Ovary (tissue), 3 donors: ENCODE data around the gene CGB8.

Experiments
- POLR2A ChIP-seq: fragments of 450-650 bp; IDR thresholded peaks from one replicate; pipeline ENCODE4 v1.6.1; 2017; ENCODE audit warnings: antibody characterized with exemption, mild to moderate bottlenecking, moderate library complexity
- TF ChIP-seq, protein P1 (sequence below), 3 donors: fragments of 450-650 bp in 2 of 3; fragments of 200-600 bp in 1 of 3; IDR thresholded peaks; one replicate each; pipeline versions ENCODE4 v1.5.1 to v1.8.0; 2016 to 2022; ENCODE audit warnings: antibody characterized with exemption in 3 of 3, mild to moderate bottlenecking in 1 of 3
- donor health status: DM: no; HTN: no; CAD: no.

DNA sequence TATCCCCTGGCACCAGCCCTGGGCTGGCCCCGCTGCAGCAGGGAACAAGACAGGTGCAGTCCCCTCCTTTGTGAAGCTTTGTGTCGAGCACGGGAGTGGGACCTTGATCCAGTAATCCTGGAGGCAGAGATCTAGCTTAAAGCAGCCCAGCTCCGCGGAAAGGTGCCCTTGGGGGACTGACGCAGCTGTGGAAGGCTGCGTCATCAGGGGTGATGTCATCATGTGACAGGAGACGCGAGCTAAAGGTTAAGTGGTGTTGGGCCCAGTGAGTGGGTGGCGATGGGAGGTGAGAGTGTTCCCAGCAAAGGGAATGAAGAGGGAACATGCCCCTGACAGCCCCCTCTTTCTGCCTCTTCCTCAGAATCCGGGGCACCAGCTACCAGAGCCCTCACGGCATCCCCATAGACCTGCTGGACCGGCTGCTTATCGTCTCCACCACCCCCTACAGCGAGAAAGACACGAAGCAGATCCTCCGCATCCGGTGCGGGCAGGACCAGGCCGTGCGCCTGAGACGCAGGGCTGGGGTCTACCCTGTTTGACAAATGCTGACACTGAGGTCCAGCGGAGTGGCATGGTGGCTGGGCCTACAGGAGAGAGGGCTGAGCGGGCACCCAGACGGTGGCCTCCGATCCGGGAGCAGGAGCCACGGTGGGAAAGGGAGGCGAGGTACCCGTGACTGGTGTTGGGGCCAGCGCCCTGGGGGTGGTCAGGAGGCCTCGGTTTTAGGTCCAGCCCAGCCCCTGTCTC lies 34.6 kb downstream of the CGB8 start:
- TF ChIP-seq, protein P1, sequence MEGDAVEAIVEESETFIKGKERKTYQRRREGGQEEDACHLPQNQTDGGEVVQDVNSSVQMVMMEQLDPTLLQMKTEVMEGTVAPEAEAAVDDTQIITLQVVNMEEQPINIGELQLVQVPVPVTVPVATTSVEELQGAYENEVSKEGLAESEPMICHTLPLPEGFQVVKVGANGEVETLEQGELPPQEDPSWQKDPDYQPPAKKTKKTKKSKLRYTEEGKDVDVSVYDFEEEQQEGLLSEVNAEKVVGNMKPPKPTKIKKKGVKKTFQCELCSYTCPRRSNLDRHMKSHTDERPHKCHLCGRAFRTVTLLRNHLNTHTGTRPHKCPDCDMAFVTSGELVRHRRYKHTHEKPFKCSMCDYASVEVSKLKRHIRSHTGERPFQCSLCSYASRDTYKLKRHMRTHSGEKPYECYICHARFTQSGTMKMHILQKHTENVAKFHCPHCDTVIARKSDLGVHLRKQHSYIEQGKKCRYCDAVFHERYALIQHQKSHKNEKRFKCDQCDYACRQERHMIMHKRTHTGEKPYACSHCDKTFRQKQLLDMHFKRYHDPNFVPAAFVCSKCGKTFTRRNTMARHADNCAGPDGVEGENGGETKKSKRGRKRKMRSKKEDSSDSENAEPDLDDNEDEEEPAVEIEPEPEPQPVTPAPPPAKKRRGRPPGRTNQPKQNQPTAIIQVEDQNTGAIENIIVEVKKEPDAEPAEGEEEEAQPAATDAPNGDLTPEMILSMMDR (IDR thresholded peaks at IDR 0.05), result no peak
- no peak for TF ChIP-seq POLR2A
